ENCODE measurements around the gene TSPAN9.

The TSPAN9 gene

GRCh38 chr12:3191450-3191849 is 114.3 kb downstream of the TSPAN9 start:
- TF ChIP-seq CTCF (IDR thresholded peaks at IDR 0.05), result no peak
- Mint-ChIP-seq H3K4me1 (peaks cover 48% of the 10 kb centered on the region), H3K36me3 (ENCODE audit: low read depth) (no peaks in the 10 kb centered on the region), H3K9me3 (no peaks in the 10 kb centered on the region), H3K4me3 (no peak overlapping the region), H3K27ac (no peak overlapping the region), H3K27me3 (ENCODE audit: low read depth, poor library complexity) (peaks cover 8% of the 10 kb centered on the region)
- DNase-seq, result no peak

- Mint-ChIP-seq H3K27ac (no peak overlapping the region), H3K4me3 (no peak overlapping the region), H3K4me1 (peaks cover 45% of the 10 kb centered on the region), H3K36me3 (ENCODE audit: low read depth) (no peaks in the 10 kb centered on the region), H3K27me3 (ENCODE audit: low read depth, poor library complexity) (peaks cover 15% of the 10 kb centered on the region), H3K9me3 (no peaks in the 10 kb centered on the region)
- TF ChIP-seq CTCF (IDR thresholded peaks at IDR 0.05), result no peak
- DNase-seq, result no peak
Measured at GRCh38 chr12:3192221-3192620, 115.0 kb downstream of the TSPAN9 start.

- peaks cover 43% of the 10 kb centered on the region for H3K4me1 Mint-ChIP-seq
- no peak for DNase-seq
- H3K27me3 Mint-ChIP-seq (ENCODE audit: low read depth, poor library complexity), result peaks cover 15% of the 10 kb centered on the region
- no peak for TF ChIP-seq CTCF (IDR thresholded peaks at IDR 0.05)
- H3K27ac Mint-ChIP-seq, result no peak overlapping the region
- H3K9me3 Mint-ChIP-seq, result no peaks in the 10 kb centered on the region
- H3K36me3 Mint-ChIP-seq (ENCODE audit: low read depth), result no peaks in the 10 kb centered on the region
- no peak overlapping the region for H3K4me3 Mint-ChIP-seq
Measured at GRCh38 chr12:3193131-3193530, 116.0 kb downstream of the TSPAN9 start.

- no peak for TF ChIP-seq CTCF (IDR thresholded peaks at IDR 0.05)
- H3K4me1 Mint-ChIP-seq, result peaks cover 41% of the 10 kb centered on the region
- H3K36me3 Mint-ChIP-seq (ENCODE audit: low read depth), result no peaks in the 10 kb centered on the region
- H3K9me3 Mint-ChIP-seq, result no peaks in the 10 kb centered on the region
- peaks cover 16% of the 10 kb centered on the region for H3K27me3 Mint-ChIP-seq (ENCODE audit: low read depth, poor library complexity)
- H3K4me3 Mint-ChIP-seq, result no peak overlapping the region
- no peak overlapping the region for H3K27ac Mint-ChIP-seq
- DNase-seq, result no peak
Measured at GRCh38 chr12:3193755-3194154, 116.6 kb downstream of the TSPAN9 start.

- Mint-ChIP-seq H3K27me3 (ENCODE audit: low read depth, poor library complexity) (peaks cover 27% of the 10 kb centered on the region), H3K4me1 (peaks cover 39% of the 10 kb centered on the region), H3K36me3 (ENCODE audit: low read depth) (peaks cover 5% of the 10 kb centered on the region), H3K4me3 (no peak overlapping the region), H3K27ac (no peak overlapping the region), H3K9me3 (no peaks in the 10 kb centered on the region)
- TF ChIP-seq CTCF (IDR thresholded peaks at IDR 0.05), result no peak
- DNase-seq, result no peak
Measured at GRCh38 chr12:3195337-3195736, 118.2 kb downstream of the TSPAN9 start.

- TF ChIP-seq CTCF (IDR thresholded peaks at IDR 0.05), result no peak
- Mint-ChIP-seq H3K36me3 (ENCODE audit: low read depth) (peaks cover 5% of the 10 kb centered on the region), H3K9me3 (no peaks in the 10 kb centered on the region), H3K4me3 (no peak overlapping the region), H3K4me1 (peaks cover 40% of the 10 kb centered on the region), H3K27me3 (ENCODE audit: low read depth, poor library complexity) (peaks cover 24% of the 10 kb centered on the region), H3K27ac (no peak overlapping the region)
- DNase-seq, result no peak
Measured at GRCh38 chr12:3195859-3196483, 118.8 kb downstream of the TSPAN9 start.
